ENCODE data around the gene RTTN.

GRCh38 chr18:70221156-70221914 is 15.8 kb upstream of the RTTN start:
- TF ChIP-seq POLR2AphosphoS5 (IDR thresholded peaks at IDR 0.05; ENCODE audit: low read depth, low read length), result no peak
- no peak for TF ChIP-seq REST (IDR thresholded peaks at IDR 0.05; ENCODE audit: insufficient read depth in 1 of 2, low read depth in 2 of 2, low read length in 2 of 2)
- no peak for TF ChIP-seq SIN3A (IDR thresholded peaks at IDR 0.05; ENCODE audit: borderline replicate concordance, insufficient read depth, low read length)

Measured in PFSK-1 (cell line).